LNCaP clone FGC (cell line): Measurements from ENCODE around the gene IL6R.
"Not testable (repeated sequence)": the region's sequence is repeated elsewhere in the genome, so short reads cannot be mapped to it uniquely, and the experiment has no call there.

ENCODE experiments used
- DNase-seq: peaks from one replicate; pipeline ENCODE4 v3.0.0-alpha.2; 2011; ENCODE audit warnings: low read depth
- H3K4me3 ChIP-seq: 2 replicates; pipeline ENCODE4 v1.5.1; 2011; ENCODE audit warnings: mild to moderate bottlenecking, low read depth, low read length, control low read depth
- CTCF ChIP-seq: IDR thresholded peaks from 2 replicates; pipeline ENCODE4 v1.5.1; 2012; ENCODE audit warnings: mild to moderate bottlenecking; ENCODE audit not compliant: control insufficient read depth, insufficient read depth; ENCODE audit errors: extremely low read depth

IL6R gene

DNA sequence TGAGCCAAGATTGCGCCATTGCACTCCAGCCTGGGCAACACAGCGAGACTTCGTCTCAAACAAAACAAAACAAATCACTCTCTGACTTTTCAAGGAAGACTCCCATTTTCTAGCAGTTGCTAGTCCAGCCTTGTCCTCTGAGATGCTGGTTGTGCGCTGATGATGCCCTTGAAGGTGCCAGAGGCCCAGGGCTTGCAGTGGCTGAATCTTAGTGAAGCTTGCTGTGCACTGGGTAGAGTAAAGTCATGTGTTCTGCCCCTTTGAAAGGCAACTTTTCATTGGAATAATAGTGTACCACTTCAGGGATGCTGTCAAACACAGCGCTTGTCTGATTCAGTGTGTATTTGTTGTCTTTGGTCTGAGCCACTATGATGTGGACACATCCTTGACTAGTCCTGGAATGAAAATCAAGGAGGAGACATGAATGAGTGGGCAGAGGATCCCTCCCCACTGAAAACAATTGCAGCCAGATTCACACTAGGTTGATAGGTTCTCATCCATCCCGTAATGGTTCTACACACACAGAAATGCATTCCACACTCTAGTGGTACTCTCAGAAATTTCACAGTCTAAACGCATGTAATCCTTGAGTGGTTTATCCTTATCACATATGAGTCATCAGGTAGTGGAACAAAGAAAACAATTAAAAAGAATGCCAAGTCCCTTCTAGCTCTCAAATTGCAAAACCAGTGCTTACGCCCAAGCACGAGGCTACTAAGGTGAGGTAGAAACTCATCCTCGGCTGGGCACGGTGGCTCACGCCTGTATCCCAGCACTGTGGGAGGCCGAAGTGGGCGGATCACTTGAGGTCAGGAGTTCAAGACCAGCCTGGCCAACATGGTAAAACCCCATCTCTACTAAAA is 79.0 kb downstream of the IL6R start:
- TF ChIP-seq CTCF: no peak
- DNase-seq: no peak
- H3K4me3 ChIP-seq: no peak overlapping the region

- no peak for TF ChIP-seq CTCF
- DNase-seq: no peak
- H3K4me3 ChIP-seq: no peak overlapping the region
These were observed 80.0 kb downstream of the IL6R start for GRCh38 chr1:154485106-154485505.

GRCh38 chr1:154485910-154486496 is 80.9 kb downstream of the IL6R start:
- no peak for DNase-seq
- TF ChIP-seq CTCF: no peak
- H3K4me3 ChIP-seq: no peak overlapping the region

GRCh38 chr1:154486756-154487155 is 81.6 kb downstream of the IL6R start:
- not testable (repeated sequence) for DNase-seq, H3K4me3 ChIP-seq

DNA sequence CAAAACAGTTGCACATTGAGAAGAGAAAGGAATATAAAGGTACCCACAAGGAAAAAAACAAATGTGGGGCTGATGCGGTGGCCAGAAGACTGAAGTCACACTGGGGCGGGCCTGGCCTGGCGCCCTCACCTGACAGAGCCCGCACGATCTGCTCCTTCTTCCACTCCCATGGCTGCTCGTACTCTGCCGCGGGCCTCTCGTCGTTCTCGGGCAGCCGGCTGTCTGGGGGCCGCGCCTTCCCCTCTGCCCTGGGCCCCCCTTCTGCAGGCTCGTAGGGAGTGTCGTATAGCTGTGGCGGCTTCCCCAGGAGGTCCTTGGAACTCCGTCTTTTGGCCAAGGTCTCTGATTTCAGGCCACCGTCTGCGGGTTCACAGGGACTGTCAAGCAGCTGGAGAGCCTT is 83.8 kb downstream of the IL6R start:
- no peak for DNase-seq
- H3K4me3 ChIP-seq: no peak overlapping the region
- no peak for TF ChIP-seq CTCF

GRCh38 chr1:154489695-154490274 is 84.6 kb downstream of the IL6R start:
- TF ChIP-seq CTCF: no peak
- H3K4me3 ChIP-seq: no peak overlapping the region
- DNase-seq: no peak

GRCh38 chr1:154490317-154490716 is 85.2 kb downstream of the IL6R start:
- DNase-seq: no peak
- TF ChIP-seq CTCF: no peak
- H3K4me3 ChIP-seq: no peak overlapping the region
